ENCODE results near the gene PIP5K1C.

Gene PIP5K1C

GRCh38 chr19:3636506-3636905 is 63.8 kb downstream of the PIP5K1C start:
- no peak overlapping the region for H2AFZ ChIP-seq (ENCODE audit: low read depth, low read length, severe bottlenecking)
- H3K9me3 ChIP-seq (ENCODE audit: insufficient read depth, low read length) = no peaks in the 10 kb centered on the region
- H3K9ac ChIP-seq (ENCODE audit: low read length) = no peak overlapping the region
- no peak overlapping the region for H3K4me2 ChIP-seq (ENCODE audit: low read depth, low read length, poor library complexity, severe bottlenecking)
- H3K27me3 ChIP-seq (ENCODE audit: low read length) = no peaks in the 10 kb centered on the region
- H3K27ac ChIP-seq (ENCODE audit: low read depth, low read length) = no peak overlapping the region
- no peaks in the 10 kb centered on the region for H4K20me1 ChIP-seq (ENCODE audit: low read depth, low read length)
- H3K9me2 ChIP-seq (replicated peaks; ENCODE audit: insufficient read depth, low read length) = no peaks in the 10 kb centered on the region
- no peaks in the 10 kb centered on the region for H3K79me2 ChIP-seq (ENCODE audit: insufficient read depth, low read length)
- no peaks in the 10 kb centered on the region for H3K36me3 ChIP-seq (ENCODE audit: low read length)
- no peak for TF ChIP-seq CTCF (IDR thresholded peaks at IDR 0.05; ENCODE audit: insufficient read depth, low read length, poor library complexity, severe bottlenecking)
- no peak for TF ChIP-seq EZH2phosphoT487 (conservative IDR thresholded peaks at IDR 0.05; ENCODE audit: low read length)
- no peaks in the 10 kb centered on the region for H3F3A ChIP-seq (ENCODE audit: insufficient read depth)
- no peak overlapping the region for H3K4me3 ChIP-seq (ENCODE audit: insufficient read depth, low read length, poor library complexity, severe bottlenecking)

GRCh38 chr19:3634496-3635045 is 65.7 kb downstream of the PIP5K1C start:
- H3K27ac ChIP-seq (ENCODE audit: low read depth, low read length) = no peak overlapping the region
- H3K9me3 ChIP-seq (ENCODE audit: insufficient read depth, low read length) = no peaks in the 10 kb centered on the region
- no peak for TF ChIP-seq CTCF (IDR thresholded peaks at IDR 0.05; ENCODE audit: insufficient read depth, low read length, poor library complexity, severe bottlenecking)
- no peak for TF ChIP-seq EZH2phosphoT487 (conservative IDR thresholded peaks at IDR 0.05; ENCODE audit: low read length)
- no peak overlapping the region for H3K4me2 ChIP-seq (ENCODE audit: low read depth, low read length, poor library complexity, severe bottlenecking)
- H3K9me2 ChIP-seq (replicated peaks; ENCODE audit: insufficient read depth, low read length) = no peaks in the 10 kb centered on the region
- no peaks in the 10 kb centered on the region for H3K79me2 ChIP-seq (ENCODE audit: insufficient read depth, low read length)
- no peaks in the 10 kb centered on the region for H3F3A ChIP-seq (ENCODE audit: insufficient read depth)
- no peaks in the 10 kb centered on the region for H3K36me3 ChIP-seq (ENCODE audit: low read length)
- no peak overlapping the region for H3K4me3 ChIP-seq (ENCODE audit: insufficient read depth, low read length, poor library complexity, severe bottlenecking)
- H3K9ac ChIP-seq (ENCODE audit: low read length) = no peak overlapping the region
- H4K20me1 ChIP-seq (ENCODE audit: low read depth, low read length) = no peaks in the 10 kb centered on the region
- H3K27me3 ChIP-seq (ENCODE audit: low read length) = no peaks in the 10 kb centered on the region
- no peak overlapping the region for H2AFZ ChIP-seq (ENCODE audit: low read depth, low read length, severe bottlenecking)

- Histone ChIP-seq H3K36me3 (ENCODE audit: low read length) (no peaks in the 10 kb centered on the region), H3K9me2 (replicated peaks; ENCODE audit: insufficient read depth, low read length) (no peaks in the 10 kb centered on the region), H3K4me3 (ENCODE audit: insufficient read depth, low read length, poor library complexity, severe bottlenecking) (no peak overlapping the region), H4K20me1 (ENCODE audit: low read depth, low read length) (no peaks in the 10 kb centered on the region), H3K9ac (ENCODE audit: low read length) (no peak overlapping the region), H3K79me2 (ENCODE audit: insufficient read depth, low read length) (no peaks in the 10 kb centered on the region), H3K27me3 (ENCODE audit: low read length) (no peaks in the 10 kb centered on the region), H3K9me3 (ENCODE audit: insufficient read depth, low read length) (no peaks in the 10 kb centered on the region), H2AFZ (ENCODE audit: low read depth, low read length, severe bottlenecking) (no peak overlapping the region), H3K4me2 (ENCODE audit: low read depth, low read length, poor library complexity, severe bottlenecking) (no peak overlapping the region), H3K27ac (ENCODE audit: low read depth, low read length) (no peak overlapping the region), H3F3A (ENCODE audit: insufficient read depth) (no peaks in the 10 kb centered on the region)
- TF ChIP-seq EZH2phosphoT487 (conservative IDR thresholded peaks at IDR 0.05; ENCODE audit: low read length) = no peak
- no peak for TF ChIP-seq CTCF (IDR thresholded peaks at IDR 0.05; ENCODE audit: insufficient read depth, low read length, poor library complexity, severe bottlenecking)
Measured at GRCh38 chr19:3633559-3633988, 66.7 kb downstream of the PIP5K1C start.
